WERI-Rb-1 (cell line): ENCODE data around the gene LMO4.

Experiments
- DNase-seq: peaks from one replicate; pipeline ENCODE4 v3.0.0-alpha.2; 2020
- H3K27ac ChIP-seq: fragments of 250-450 bp; sonication (Bioruptor Pico); 2 replicates; pipeline ENCODE4 v1.5.1; 2020; ENCODE audit warnings: mild to moderate bottlenecking, moderate library complexity
- H3K27me3 ChIP-seq: fragments of 250-450 bp; sonication (Bioruptor Pico); 2 replicates; pipeline ENCODE4 v1.5.1; 2021; ENCODE audit warnings: mild to moderate bottlenecking, low read depth, moderate library complexity; ENCODE audit not compliant: insufficient read depth, severe bottlenecking
- H3K36me3 ChIP-seq: fragments of 250-450 bp; sonication (Bioruptor Pico); 2 replicates; pipeline ENCODE4 v1.5.1; 2020; ENCODE audit warnings: mild to moderate bottlenecking, moderate library complexity
- H3K4me3 ChIP-seq: 2 replicates; pipeline ENCODE4 v1.5.1; 2011; ENCODE audit warnings: low read depth, mild to moderate bottlenecking, control low read depth, low read length
- H3K9me3 ChIP-seq: fragments of 250-450 bp; sonication (Bioruptor Pico); 2 replicates; pipeline ENCODE4 v1.5.1; 2021; ENCODE audit warnings: mild to moderate bottlenecking, moderate library complexity; ENCODE audit not compliant: severe bottlenecking
- CTCF ChIP-seq: IDR thresholded peaks from 2 replicates; pipeline ENCODE4 v1.5.1; 2011; ENCODE audit warnings: low read depth, mild to moderate bottlenecking, control low read depth, inconsistent platforms, low read length

The LMO4 gene

DNA sequence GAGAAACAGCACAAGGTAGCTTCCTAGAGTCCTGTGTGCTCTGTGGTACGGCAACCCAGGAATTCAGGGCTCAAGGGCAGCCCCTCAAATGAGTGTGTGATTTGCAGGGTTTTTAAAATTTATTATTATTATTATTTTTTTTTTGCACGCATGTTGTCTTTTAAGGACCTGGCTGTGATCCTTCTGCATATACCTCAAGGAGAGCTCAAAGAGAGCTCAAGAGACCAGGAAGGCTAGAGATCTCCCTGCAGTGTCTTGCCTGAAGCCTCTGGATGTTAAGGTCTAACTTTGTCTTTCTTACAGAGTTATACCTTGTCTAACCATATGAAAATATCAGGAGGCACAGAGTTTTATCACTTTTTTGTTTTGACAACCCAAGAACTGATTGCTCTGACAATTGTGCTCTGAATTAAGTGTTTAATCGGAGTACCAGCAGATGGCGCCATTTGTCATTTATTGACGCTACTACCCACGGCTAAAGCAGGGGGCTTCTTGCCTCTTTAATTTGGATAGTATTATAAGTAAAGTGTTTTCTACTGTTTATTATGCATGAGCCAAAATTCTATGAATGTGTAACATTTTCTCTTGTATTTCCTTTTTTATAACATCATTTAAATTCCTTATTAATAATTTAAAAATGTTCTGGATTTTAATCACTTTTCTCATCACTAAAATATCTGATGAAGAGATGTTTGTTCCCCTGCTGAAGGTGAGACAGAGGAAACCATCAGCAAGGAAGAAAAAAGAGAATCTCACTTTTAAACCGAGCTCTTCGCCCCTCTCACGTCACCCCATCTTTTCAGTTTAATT is 35.8 kb upstream of the LMO4 start:
- no peak overlapping the region for H3K27ac ChIP-seq
- no peaks in the 10 kb centered on the region for H3K27me3 ChIP-seq
- H3K4me3 ChIP-seq, result no peak overlapping the region
- H3K9me3 ChIP-seq, result no peaks in the 10 kb centered on the region
- H3K36me3 ChIP-seq, result no peaks in the 10 kb centered on the region
- DNase-seq, result peak; percentile 64
- TF ChIP-seq CTCF, result peak; percentile 52

GRCh38 chr1:87294633-87295032 is 34.0 kb upstream of the LMO4 start:
- no peaks in the 10 kb centered on the region for H3K36me3 ChIP-seq
- H3K27ac ChIP-seq, result no peak overlapping the region
- no peak for DNase-seq
- H3K9me3 ChIP-seq, result no peaks in the 10 kb centered on the region
- H3K27me3 ChIP-seq, result no peaks in the 10 kb centered on the region
- no peak overlapping the region for H3K4me3 ChIP-seq
- TF ChIP-seq CTCF, result no peak

GRCh38 chr1:87295445-87296110 is 33.1 kb upstream of the LMO4 start:
- Histone ChIP-seq H3K36me3 (no peaks in the 10 kb centered on the region), H3K9me3 (no peaks in the 10 kb centered on the region), H3K4me3 (no peak overlapping the region), H3K27ac (no peak overlapping the region), H3K27me3 (no peaks in the 10 kb centered on the region)
- no peak for DNase-seq
- TF ChIP-seq CTCF, result no peak

DNA sequence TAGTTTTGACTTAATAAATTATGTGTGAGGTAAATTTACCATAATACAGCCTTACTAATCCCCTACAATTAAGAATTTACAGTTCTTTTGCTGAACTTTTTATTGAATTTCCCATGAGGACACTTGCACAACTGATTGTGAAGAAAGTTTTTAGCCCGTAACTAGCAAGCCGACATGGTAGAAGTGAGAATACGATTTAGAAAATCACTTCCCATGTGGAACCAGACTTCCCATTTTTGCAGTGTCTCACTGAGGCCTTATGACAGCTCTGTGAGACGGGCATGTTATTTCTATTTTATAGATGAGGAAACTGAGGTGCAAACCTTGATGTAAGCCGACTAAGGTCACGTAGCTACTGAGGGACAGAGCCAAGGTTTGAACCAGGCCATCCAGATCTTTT is 32.5 kb upstream of the LMO4 start:
- no peak overlapping the region for H3K4me3 ChIP-seq
- no peaks in the 10 kb centered on the region for H3K9me3 ChIP-seq
- no peaks in the 10 kb centered on the region for H3K27me3 ChIP-seq
- H3K27ac ChIP-seq, result no peak overlapping the region
- TF ChIP-seq CTCF, result no peak
- no peaks in the 10 kb centered on the region for H3K36me3 ChIP-seq
- no peak for DNase-seq

- no peak overlapping the region for H3K27ac ChIP-seq
- no peak for TF ChIP-seq CTCF
- no peak for DNase-seq
- no peaks in the 10 kb centered on the region for H3K9me3 ChIP-seq
- no peak overlapping the region for H3K4me3 ChIP-seq
- H3K36me3 ChIP-seq, result no peaks in the 10 kb centered on the region
- H3K27me3 ChIP-seq, result no peaks in the 10 kb centered on the region
Observed at GRCh38 chr1:87299661-87300060, 29.0 kb upstream of the LMO4 start.
